Urothelium cell line (cell line): ENCODE measurements around the gene SORBS1.
"Not testable (repeated sequence)": the region's sequence is repeated elsewhere in the genome, so short reads cannot be mapped to it uniquely, and the experiment has no call there.

Experiments used
- DNase-seq: peaks from one replicate; pipeline ENCODE4 v3.0.0; 2011; ENCODE audit warnings: low spot score, mixed read lengths
- FAIRE-seq: peaks from 2 replicates; lab custom pipeline; 2011; peaks lifted over from hg19 to GRCh38; lab: Jason Lieb, UNC

SORBS1 gene

DNA sequence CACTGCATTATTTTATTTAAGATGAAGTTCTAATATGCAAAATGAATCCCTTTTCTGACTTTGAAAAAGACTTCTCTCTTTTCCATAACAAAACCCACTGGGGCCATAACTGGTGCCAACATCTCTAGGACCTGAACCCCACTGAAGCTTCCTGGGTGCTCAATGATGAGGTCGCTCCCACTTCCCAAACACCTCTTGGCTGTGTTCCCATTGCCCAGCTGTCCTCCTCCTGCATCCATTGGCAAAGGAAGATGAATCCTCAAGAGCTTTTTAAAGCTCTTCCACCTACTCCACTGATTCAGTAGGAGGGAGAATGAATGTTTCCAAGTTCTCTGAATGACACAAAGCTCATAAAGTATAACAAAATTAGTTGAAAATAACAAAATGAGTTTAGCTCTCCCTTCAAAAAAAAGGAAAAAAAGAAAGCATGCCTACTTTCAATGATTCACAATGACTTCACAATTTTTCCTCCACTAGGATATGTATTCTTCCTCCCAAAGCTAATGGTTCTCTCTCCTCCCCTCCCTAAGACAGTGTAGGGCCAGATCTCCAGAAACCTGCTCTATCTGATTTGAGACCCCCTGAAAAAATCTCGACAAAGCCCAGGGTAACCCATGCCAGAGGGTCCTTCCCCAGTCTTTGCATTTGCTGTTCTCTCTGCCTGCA lies 64.8 kb downstream of the SORBS1 start:
- FAIRE-seq (no peak), DNase-seq (no peak)

DNA sequence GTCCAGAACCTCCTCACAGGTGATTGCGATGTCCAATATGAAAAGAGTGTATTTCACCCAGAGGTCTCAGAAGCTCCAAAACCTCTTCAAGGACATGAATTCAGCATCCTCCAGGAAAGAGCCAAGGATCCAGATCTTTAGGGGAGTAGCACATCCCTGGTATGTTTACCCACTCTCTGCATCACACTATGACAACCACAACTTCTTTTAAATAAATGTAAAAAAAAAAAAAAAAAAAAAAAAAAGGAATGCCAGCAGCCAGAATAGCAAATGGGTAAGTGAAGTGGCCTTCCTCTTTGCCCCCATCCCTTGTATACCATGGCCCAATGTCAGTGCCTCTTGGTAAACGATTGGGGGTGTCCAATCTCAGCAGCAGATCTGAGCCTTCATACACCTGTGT lies 67.3 kb downstream of the SORBS1 start:
- FAIRE-seq (no peak), DNase-seq (no peak)

- FAIRE-seq: no peak
- no peak for DNase-seq
Observed at GRCh38 chr10:95487994-95488393, 73.2 kb downstream of the SORBS1 start.

DNA sequence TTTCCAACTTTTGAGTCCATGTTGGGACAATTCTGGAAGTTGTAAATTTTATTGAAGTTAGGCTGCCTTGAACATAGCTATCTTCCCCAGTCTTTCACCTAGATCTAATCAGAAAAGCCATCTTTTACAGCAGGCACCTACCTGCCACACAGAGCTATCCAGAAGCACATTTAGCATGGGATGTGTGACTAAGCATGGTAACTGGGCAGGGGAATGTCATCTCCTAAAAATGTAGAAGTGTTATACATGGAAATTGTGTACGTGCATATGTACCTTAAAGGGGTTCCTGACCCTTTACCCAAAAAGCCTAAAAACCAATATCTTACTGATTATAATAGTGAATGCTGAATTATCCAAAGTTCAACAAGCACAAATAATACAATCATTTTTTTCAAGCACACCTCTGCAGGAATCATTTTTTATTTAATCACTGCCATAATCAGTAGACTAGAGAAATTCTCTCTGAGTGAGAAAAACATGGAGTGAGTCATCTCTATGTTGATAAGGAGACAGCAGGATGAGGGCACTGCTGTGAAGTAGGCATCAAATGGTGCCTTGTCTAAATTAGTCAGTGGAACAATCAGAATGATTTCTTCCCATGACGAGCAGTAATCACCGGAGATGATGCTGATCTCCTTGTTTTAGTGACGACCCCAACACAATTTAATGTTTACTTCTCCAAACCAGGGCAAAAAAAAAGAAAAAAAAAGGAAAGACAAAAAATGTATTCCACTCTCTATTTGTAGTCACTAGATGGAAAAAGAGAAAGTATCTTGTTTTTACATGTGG lies 75.9 kb downstream of the SORBS1 start:
- peak; percentile 14 for DNase-seq
- no peak for FAIRE-seq

DNA sequence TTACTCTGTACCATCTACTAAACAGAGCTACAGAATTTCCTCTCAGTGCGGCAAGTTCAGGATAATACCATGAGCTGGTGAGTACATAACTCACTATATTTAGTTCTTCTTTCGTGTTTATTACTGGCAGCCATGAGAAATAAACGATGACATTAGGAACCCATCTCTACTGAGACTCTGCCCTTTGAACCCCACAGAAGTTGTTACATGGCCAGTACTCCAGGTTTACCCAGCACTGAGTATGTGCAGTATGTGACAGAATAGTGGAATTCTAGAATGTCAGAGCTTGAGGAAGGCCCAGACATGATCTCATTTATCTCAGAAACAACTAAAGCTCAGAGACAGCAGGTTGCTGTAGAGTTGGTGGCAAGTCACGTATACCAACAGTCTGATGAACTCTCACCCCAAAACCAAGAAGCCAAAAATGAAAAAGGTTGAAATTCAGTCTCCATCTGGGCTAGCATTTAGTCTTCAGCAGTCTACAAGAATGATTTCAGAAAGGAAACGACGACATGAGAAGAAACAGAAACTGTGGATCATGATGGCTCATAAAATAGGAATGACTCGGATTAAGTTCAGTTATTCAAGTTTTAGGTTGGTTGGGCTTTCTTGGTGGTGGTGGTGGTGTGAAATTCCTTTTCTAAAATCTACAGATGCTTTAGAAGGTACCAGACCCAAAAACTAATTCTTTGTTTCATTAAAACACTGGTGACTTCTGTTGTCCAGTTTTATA lies 78.5 kb downstream of the SORBS1 start:
- FAIRE-seq: no peak

DNA sequence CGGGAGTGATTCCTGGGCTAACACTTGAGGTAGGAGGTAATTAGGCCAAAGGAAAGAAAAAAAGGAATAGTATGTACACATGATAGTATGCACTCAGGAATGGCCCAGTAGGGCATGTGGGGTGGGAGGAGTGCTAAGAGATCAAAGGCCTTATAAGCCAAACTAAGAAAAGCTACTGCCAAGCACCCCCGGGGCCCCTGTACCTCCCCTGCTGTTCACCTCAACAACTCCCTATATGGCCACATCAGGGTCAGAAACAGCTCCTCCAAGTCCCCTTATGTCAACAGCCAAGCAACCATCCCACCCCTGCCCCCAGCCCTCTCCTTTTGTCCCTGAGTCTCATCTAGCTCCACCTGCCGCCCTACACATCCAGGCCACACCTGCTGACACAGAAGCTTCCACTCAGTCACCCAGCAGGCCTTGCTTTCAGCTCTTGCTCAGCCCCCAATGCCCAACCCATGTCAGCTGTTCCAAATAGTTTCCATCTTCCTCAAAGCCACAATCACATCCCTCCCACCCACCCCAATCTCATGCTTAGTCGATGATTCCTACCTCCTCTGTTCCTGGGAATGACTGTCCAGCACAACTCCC lies 80.2 kb downstream of the SORBS1 start:
- FAIRE-seq: no peak
- DNase-seq: no peak

More for the DNA sequence above, 78.5 kb downstream of the SORBS1 start:
- DNase-seq: no peak

DNA sequence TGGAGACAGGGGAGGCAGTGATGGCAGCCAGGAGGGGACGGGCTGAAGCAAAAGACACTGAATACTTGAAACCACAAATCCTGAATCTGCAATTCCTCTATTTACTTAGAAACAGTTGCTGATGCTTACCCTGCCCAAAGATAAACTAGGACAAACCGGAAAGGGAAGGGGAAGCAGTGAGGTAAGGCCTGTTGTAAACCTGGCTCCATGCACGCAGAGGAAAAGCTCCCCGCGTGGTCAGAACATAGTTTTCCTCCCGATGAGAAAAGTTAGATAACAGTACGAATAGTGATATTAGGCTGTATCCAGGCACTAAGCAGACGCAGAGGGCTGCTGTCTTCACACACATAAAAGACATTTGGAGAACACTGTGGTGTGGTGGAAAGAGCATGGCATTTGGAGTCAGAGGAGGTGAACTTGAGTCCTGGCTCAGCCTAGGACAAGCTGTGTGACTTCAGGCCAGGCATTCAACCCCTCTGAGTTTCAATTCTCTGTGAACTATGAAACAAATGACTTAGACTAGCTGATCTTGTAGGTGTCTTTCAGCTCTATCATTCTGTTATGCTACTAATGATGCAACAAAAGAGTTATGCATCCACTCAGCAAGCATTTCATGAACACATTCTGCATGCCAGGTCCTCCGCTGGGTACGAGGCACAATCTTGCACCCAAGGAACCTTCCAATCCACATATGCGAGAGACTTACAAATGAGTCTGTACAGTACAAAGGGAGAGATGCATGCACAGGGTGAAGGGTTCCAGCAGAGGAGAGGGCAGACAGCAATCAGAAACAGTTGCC lies 80.9 kb downstream of the SORBS1 start:
- FAIRE-seq (no peak), DNase-seq (no peak)

GRCh38 chr10:95478935-95479334 lies 82.2 kb downstream of the SORBS1 start:
- no peak for FAIRE-seq

GRCh38 chr10:95478185-95478584 lies 83.0 kb downstream of the SORBS1 start:
- FAIRE-seq (no peak), DNase-seq (no peak)

More at GRCh38 chr10:95478935-95479334, 82.2 kb downstream of the SORBS1 start:
- DNase-seq: no peak

- DNase-seq (no peak), FAIRE-seq (no peak)
Observed at GRCh38 chr10:95477175-95477520, 84.0 kb downstream of the SORBS1 start.

- no peak for DNase-seq
- no peak for FAIRE-seq
Observed at GRCh38 chr10:95476469-95477174, 84.5 kb downstream of the SORBS1 start.

DNA sequence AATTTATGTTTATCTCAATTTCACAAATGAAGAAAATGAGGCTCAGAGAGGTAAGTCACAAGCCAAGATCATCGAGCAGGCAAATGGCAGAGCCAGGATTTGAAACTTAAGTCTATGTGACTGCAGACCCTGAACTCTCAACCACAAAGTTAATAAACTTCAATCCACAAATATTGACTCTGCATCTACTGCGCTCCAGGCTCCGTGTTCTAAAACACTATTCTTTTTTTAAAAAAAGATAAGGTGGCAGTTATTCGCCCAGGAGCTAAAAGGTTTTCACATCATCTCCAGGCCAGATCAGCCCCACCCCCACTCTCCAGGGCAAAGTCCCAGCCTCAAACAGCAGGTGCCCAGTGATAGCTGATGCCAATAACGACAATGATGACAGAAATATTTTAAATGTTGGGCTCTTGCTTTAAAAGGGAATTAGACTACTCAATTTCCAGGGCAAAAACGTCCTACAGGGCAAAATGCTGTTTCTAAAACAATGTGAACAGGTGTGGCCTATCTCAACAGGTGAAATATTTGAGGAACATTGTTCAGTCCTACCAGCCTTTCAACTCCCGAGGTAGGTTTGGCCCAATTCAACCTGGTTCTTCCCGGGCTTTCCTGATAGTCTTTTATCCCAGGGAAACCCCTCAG lies 85.2 kb downstream of the SORBS1 start:
- no peak for FAIRE-seq
- no peak for DNase-seq

DNA sequence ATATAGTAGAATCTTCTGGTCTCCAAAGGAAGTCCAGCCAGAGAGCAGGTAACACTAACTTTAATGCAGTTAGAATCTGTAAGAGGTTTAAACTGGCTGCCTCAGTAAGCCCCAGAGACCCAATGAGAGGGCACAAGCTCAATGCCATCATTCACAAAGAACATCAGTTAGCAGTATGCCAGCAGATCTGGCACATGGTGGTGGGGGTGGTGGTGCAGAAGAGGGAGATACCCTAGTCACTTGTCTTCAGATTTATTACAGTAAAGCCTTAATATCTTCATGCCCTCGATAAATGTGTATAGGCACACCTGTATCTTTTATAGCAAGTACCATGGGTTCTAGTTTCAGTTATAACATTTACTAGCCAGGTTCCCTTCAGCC lies 86.2 kb downstream of the SORBS1 start:
- DNase-seq (no peak), FAIRE-seq (no peak)

- DNase-seq (no peak), FAIRE-seq (no peak)
Observed at GRCh38 chr10:95474228-95475002, 86.8 kb downstream of the SORBS1 start.

DNA sequence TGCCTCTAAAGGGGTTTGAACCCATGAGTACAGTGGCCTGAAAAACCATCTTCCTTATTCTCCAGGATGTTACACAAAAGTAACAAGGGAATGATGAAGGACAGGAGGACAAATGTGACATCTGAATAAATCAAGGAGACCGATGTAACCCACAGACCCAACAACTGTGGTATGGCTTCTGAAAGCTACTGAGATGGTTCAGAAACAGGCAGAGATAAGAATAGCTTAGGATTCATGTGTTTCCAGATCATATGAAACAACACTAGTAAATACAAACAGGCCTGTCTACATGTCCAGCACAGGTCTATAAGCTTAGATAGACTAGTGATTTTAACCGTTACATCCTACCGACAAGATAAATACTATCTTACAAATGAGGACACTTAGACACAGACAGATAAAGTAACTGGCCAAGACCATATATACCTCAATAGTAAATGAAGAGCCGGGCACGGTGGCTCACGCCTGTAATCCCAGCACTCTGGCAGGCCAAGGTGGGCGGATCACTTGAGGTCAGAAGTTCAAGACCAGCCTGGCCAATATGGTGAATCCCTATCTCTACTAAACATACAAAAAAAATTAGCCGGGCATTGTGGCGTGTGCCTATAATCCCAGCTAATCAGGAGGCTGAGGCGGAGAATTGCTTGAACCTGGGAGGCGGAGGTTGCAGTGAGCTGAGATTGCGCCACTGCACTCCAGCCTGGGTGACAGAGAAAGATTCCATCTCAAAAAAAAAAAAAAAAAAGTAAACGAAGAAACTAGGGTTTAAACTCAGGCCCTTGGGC lies 88.7 kb downstream of the SORBS1 start:
- FAIRE-seq (no peak), DNase-seq (no peak)

GRCh38 chr10:95469676-95470075 lies 91.5 kb downstream of the SORBS1 start:
- FAIRE-seq: no peak
- no peak for DNase-seq

DNA sequence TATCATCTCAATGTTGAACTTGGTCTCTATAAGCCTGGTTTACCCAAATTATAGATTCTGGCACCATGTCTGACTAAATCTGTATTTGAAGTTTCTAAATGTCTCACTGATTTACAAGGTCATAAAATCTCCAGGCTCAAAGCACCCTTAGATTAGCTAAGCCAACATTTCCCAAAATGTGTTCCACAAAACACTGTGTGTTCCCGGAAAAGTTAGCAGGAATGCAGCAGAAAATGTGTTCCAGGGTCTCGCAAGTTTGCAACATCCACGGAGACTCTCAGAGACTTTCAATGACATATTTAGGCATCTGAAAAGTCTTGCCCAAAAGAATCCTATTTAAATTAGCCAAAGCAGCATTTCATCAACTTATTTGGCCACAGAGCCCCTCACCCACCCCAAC lies 91.9 kb downstream of the SORBS1 start:
- FAIRE-seq: no peak

DNA sequence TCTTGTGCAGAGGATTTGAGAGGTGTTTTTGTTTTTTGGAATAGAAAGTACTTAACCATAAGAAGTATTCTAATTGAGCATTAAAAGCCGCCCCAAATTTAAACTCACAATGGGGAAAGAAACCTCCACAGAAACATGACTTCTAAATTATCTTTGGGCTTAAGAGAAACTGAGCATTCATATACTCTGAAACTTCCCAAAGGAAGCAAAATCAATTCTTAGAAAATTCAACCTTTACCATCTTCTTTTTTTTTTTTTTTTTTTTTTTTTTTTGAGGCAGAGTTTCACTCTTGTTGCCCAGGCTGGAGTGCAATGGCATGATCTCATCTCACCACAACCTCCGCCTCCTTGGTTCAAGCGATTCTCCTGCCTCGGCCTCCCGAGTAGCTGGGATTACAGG lies 93.5 kb downstream of the SORBS1 start:
- not testable (repeated sequence) for FAIRE-seq, DNase-seq

More for the DNA sequence above, 91.9 kb downstream of the SORBS1 start:
- no peak for DNase-seq
